ENCODE measurements around the gene YIPF2. TPM values are rescaled to one million over a fixed set of nuclear protein-coding genes. Genes with fewer than 3 reads are reported as not detected.

Gene YIPF2
- total RNA-seq, 1 experiment from 2014 or later = 78.1 TPM

- H3K27ac Mint-ChIP-seq (ENCODE audit: unreplicated experiment) = peak overlapping the region; percentile 57
These were observed 8.2 kb upstream of the YIPF2 start for GRCh38 chr19:10936661-10937084.

GRCh38 chr19:10935371-10936059, 7.1 kb upstream of the YIPF2 start:
- Mint-ChIP-seq H3K4me1 (ENCODE audit: low read depth, unreplicated experiment) (peaks cover under 1% of the 10 kb centered on the region), H3K9me3 (ENCODE audit: unreplicated experiment) (no peaks in the 10 kb centered on the region), H3K4me3 (ENCODE audit: unreplicated experiment) (no peak overlapping the region), H3K27me3 (ENCODE audit: insufficient read depth, unreplicated experiment) (no peaks in the 10 kb centered on the region), H3K36me3 (ENCODE audit: insufficient read depth, unreplicated experiment) (peaks cover 45% of the 10 kb centered on the region), H3K27ac (ENCODE audit: unreplicated experiment) (no peak overlapping the region)
- intact Hi-C loops (cut with micrococcal nuclease; ENCODE audit: unreplicated experiment) = loop anchor here (1.0 to 5.0 kb wide), 3 partner anchors 76 to 202 kb away; no protein-coding TSS in a partner anchor
- TF ChIP-seq CTCF (IDR thresholded peaks at IDR 0.05; ENCODE audit: insufficient read depth in 1 of 2, low read depth in 1 of 2, low read length in 1 of 2, severe bottlenecking in 1 of 2, unreplicated experiment in 1 of 2) = no peak
- H3K27me3 ChIP-seq (replicated peaks; ENCODE audit: control insufficient read depth, insufficient read depth, low read length) = no peaks in the 10 kb centered on the region
- POLR2A ChIA-PET = no interaction called here
- peaks cover 24% of the 10 kb centered on the region for H3K4me1 ChIP-seq
- H3K36me3 ChIP-seq (ENCODE audit: control insufficient read depth, insufficient read depth, low read length) = no peaks in the 10 kb centered on the region
- H3K9me3 ChIP-seq = no peaks in the 10 kb centered on the region
- no peak for DNase-seq
- H3K4me3 ChIP-seq (ENCODE audit: low read depth, low read length) = no peak overlapping the region
- no TSS peak for BruUV-seq (replicated peaks)
- CTCF ChIA-PET = interaction anchor here (1.3 to 1.4 kb wide), 3 partner anchors 8 to 191 kb away, joined by 4 to 7 read pairs (median 4); no protein-coding TSS in a partner anchor

More at GRCh38 chr19:10936661-10937084, 8.2 kb upstream of the YIPF2 start:
- peak; percentile 75 to 80 for DNase-seq
- no peaks in the 10 kb centered on the region for H3K27me3 Mint-ChIP-seq (ENCODE audit: insufficient read depth, unreplicated experiment)
- POLR2A ChIA-PET = interaction anchor here (0.6 kb wide), 1 partner anchor 23 kb away, joined by 5 read pairs; no protein-coding TSS in a partner anchor
- intact Hi-C loops (cut with micrococcal nuclease; ENCODE audit: unreplicated experiment) = loop anchor here (1.0 to 5.0 kb wide), 3 partner anchors 75 to 201 kb away; no protein-coding TSS in a partner anchor
- Histone ChIP-seq H3K9me3 (no peaks in the 10 kb centered on the region), H3K36me3 (ENCODE audit: control insufficient read depth, insufficient read depth, low read length) (no peaks in the 10 kb centered on the region), H3K4me1 (peaks cover 28% of the 10 kb centered on the region), H3K27me3 (replicated peaks; ENCODE audit: control insufficient read depth, insufficient read depth, low read length) (no peaks in the 10 kb centered on the region), H3K4me3 (ENCODE audit: low read depth, low read length) (no peak overlapping the region)
- H3K36me3 Mint-ChIP-seq (ENCODE audit: insufficient read depth, unreplicated experiment) = peaks cover 35% of the 10 kb centered on the region
- peaks cover 7% of the 10 kb centered on the region for H3K4me1 Mint-ChIP-seq (ENCODE audit: low read depth, unreplicated experiment)
- no peaks in the 10 kb centered on the region for H3K9me3 Mint-ChIP-seq (ENCODE audit: unreplicated experiment)
- peak; percentile 71 to 76 for TF ChIP-seq CTCF (IDR thresholded peaks at IDR 0.05; ENCODE audit: insufficient read depth in 1 of 2, low read depth in 1 of 2, low read length in 1 of 2, severe bottlenecking in 1 of 2, unreplicated experiment in 1 of 2)
- no TSS peak for BruUV-seq (replicated peaks)
- CTCF ChIA-PET = interaction anchor here (0.7 to 1.4 kb wide), 9 partner anchors 9 to 445 kb away, joined by 4 to 11 read pairs (median 6); partner anchors contain the start of gene CARM1
- peak overlapping the region; percentile 49 for H3K4me3 Mint-ChIP-seq (ENCODE audit: unreplicated experiment)

GRCh38 chr19:10929402-10929794, 959 bp upstream of the YIPF2 start:
- H3K4me3 Mint-ChIP-seq (ENCODE audit: unreplicated experiment) = peak overlapping the region; percentile 92
- POLR2A ChIA-PET = no interaction called here
- peaks cover 6% of the 10 kb centered on the region for H3K4me1 Mint-ChIP-seq (ENCODE audit: low read depth, unreplicated experiment)
- intact Hi-C loops (cut with micrococcal nuclease; ENCODE audit: unreplicated experiment) = no loop called here
- no peak overlapping the region for H3K27ac Mint-ChIP-seq (ENCODE audit: unreplicated experiment)
- Histone ChIP-seq H3K27me3 (replicated peaks; ENCODE audit: control insufficient read depth, insufficient read depth, low read length) (no peaks in the 10 kb centered on the region), H3K4me1 (peaks cover 7% of the 10 kb centered on the region; the same call in 1 of the 2 replicates), H3K36me3 (ENCODE audit: control insufficient read depth, insufficient read depth, low read length) (no peaks in the 10 kb centered on the region), H3K9me3 (no peaks in the 10 kb centered on the region), H3K4me3 (ENCODE audit: low read depth, low read length) (peak overlapping the region; percentile 99)
- no peaks in the 10 kb centered on the region for H3K27me3 Mint-ChIP-seq (ENCODE audit: insufficient read depth, unreplicated experiment)
- TF ChIP-seq CTCF (IDR thresholded peaks at IDR 0.05; ENCODE audit: insufficient read depth in 1 of 2, low read depth in 1 of 2, low read length in 1 of 2, severe bottlenecking in 1 of 2, unreplicated experiment in 1 of 2) = no peak
- CTCF ChIA-PET = no interaction called here
- H3K36me3 Mint-ChIP-seq (ENCODE audit: insufficient read depth, unreplicated experiment) = peaks cover 79% of the 10 kb centered on the region
- BruUV-seq (replicated peaks) = no TSS peak
- H3K9me3 Mint-ChIP-seq (ENCODE audit: unreplicated experiment) = no peaks in the 10 kb centered on the region
- DNase-seq = peak in 1 of 2 experiments; percentile 46
